HL-60 (cell line): ENCODE data around the gene S100A8.
"Not testable (repeated sequence)": the region's sequence is repeated elsewhere in the genome, so short reads cannot be mapped to it uniquely, and the experiment has no call there.

Experiments used
- CTCF ChIP-seq: IDR thresholded peaks from one replicate; pipeline ENCODE4 v1.5.1; 2011; ENCODE audit warnings: low read length, control low read depth, inconsistent platforms; ENCODE audit not compliant: insufficient read depth
- GABPA ChIP-seq: IDR thresholded peaks from 2 replicates; pipeline ENCODE4 v1.6.1; 2012; ENCODE audit warnings: low read depth
- REST ChIP-seq: IDR thresholded peaks from 2 replicates; pipeline ENCODE4 v1.6.1; 2012; ENCODE audit warnings: low read depth; ENCODE audit not compliant: insufficient replicate concordance

GRCh38 chr1:153419436-153419793, 28.5 kb upstream of the S100A8 start:
- not testable (repeated sequence) for TF ChIP-seq CTCF, REST, GABPA
